Measurements from ENCODE around the gene PALM3.
A peak's percentile ranks its signal among the peaks of the same experiment; 100 is the strongest.

Gene PALM3

DNA sequence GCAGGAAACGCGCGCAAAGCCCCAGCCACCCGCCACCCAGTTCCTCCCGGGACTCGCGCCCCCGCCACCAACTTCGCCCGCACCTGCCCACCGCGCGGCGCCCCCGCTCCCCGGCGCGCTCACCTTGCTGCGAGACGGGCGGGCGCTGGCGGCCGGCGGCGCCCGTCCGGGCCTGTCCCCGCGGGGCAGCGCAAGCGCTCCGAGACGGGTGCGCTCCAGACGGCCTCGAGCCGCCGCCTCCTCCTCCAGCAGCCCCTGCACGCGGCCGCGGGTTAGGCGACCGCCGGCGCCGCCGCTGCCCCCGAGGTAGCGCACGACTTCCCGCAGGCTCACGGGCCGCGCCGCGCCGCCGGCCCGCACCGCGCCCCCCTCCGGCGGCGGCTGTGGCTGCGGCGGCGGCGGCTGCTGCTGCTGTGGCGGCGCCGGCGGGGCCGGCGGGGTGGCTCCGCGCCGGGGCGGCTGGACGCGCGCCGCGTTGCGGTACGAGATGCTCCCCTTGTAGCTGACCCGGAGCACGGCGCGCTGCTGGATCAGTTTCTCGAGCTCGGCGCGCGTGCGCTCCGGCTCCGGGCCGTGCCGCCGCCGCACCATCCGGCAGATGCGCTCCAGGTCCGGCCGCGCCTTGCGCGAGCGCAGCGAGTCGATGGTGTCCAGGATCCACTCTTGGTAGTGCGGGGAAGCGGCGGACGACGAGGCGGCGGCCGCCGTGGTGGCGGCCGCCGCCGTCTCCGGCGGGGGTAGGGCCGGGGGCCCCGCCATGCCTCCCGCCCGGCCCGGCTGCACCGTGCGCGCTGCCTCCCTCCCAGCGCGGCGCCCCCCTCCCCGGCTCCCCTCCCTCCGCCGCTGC is 28.0 kb upstream of the PALM3 start:
- DNase-seq, result no peak

DNA sequence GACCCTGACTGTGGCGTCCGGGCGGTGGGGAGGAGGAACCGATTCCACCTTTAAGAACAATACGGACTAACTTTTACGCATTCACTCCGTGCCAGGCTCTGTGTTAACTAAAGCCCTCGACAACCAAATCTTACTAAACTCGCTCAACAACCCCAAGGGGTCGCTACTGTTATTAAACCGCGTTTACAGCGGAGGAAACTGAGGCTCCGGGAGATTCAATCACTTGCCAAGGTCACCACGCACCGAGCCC is 27.5 kb upstream of the PALM3 start:
- DNase-seq, result no peak

DNA sequence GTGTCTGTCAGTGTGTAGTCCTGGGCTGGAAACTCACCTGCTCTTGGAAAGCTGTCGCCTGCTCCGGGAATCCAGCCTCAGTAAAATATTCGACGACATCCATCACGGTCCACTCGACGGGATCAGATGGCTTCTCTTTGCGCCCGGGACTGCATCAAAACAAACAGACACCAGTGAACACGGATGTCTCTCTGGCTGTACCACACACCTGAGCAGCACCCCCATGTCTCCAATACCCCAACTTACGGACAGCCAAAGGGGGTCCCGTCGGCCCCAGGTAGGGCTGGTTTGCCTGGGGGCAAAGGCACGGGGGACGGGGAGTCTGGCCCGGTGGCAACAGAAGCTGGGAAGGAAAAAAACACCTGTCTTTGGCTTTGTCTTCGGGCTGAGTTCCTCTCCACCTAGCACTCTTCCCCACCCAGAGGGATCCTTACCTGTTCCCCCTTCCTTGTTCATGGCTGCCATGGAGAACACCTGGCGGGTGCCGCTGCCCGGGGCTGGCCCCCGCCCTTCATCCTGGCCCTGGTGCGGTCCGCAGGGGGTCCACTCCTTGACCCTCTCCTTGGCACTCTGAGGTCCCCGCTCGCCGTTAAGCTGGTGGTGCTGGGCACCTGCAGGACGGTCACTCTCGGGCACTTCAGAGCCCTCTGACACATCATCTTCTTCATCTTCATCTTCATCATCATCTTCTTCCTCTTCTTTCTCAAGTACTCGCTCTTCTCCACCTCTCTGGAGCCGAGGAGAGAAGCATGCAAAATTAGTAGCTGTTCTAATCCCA is 26.9 kb upstream of the PALM3 start:
- no peak for DNase-seq

DNA sequence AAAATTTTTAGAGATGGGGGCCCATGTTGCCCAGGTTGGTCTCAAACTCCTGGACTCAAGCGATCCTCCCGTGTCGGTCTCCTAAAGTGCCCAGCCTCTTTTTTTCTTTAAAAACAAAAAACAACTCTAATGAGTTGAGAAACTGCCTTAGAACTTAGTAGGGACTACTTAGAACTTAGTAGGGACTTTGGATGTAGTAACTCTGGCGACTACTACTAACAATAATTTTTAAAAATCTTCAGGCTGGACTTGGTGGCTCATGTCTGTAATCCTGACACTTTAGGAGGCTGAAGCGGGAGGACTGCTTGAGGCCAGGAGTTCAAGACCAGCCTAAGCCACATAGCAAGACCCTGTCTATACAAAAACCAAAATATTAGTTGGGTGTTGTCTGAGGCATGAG is 24.2 kb upstream of the PALM3 start:
- no peak for DNase-seq

DNA sequence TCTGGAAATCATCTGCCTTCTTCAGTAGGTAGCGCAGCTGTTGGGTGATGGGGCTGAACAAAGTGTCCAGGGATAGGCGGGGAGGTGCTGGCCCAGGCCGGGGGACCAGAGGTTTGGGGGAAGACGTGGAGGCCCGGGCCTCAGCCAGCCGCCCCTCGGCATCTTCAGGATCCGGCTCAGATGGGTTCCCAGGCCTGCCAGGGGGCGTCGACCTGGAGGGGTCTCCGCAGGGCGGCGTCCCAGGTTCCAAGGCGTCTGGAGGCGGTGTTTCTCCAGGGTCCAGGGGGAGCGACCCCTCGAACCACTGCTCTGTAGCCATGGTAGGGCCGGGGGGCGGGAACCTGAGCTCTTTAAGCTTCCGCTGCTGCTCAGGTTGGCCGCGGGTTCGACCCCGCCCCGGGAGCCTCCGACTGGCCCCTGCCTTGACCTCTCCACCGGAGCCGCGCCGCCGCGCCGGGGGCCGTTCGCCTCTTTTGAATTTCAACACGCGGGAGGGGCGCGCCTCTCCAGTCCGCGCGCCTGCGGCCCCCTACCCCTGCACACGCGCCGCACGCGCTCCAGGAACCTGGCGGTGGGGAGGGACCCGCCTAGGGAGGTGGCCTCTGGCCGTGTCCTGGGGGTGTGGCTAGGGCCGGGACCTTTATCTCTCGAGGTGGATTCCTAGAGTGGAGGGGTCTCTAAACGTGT is 23.6 kb upstream of the PALM3 start, which contains the start of gene C19orf67:
TSS of gene C19orf67 (minus strand) at position 475 of the 687 bp plus-strand sequence. CDS start at position 319, 156 bp downstream.
- DNase-seq, result no peak

DNA sequence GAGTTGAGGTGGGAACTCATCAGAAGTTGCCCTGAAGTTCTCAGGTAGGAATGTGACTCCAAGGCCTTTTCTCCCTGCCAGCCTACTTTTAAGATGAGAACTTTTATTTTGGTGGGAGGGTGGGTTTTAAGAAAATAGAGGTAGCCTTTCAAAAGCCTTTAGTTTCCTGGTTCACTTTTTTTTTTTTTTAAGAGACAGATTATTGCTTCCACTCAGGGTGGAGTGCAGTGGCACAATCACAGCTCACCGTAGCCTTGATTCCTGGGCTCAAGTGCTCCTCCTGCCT is 20.7 kb upstream of the PALM3 start:
- DNase-seq, result no peak

DNA sequence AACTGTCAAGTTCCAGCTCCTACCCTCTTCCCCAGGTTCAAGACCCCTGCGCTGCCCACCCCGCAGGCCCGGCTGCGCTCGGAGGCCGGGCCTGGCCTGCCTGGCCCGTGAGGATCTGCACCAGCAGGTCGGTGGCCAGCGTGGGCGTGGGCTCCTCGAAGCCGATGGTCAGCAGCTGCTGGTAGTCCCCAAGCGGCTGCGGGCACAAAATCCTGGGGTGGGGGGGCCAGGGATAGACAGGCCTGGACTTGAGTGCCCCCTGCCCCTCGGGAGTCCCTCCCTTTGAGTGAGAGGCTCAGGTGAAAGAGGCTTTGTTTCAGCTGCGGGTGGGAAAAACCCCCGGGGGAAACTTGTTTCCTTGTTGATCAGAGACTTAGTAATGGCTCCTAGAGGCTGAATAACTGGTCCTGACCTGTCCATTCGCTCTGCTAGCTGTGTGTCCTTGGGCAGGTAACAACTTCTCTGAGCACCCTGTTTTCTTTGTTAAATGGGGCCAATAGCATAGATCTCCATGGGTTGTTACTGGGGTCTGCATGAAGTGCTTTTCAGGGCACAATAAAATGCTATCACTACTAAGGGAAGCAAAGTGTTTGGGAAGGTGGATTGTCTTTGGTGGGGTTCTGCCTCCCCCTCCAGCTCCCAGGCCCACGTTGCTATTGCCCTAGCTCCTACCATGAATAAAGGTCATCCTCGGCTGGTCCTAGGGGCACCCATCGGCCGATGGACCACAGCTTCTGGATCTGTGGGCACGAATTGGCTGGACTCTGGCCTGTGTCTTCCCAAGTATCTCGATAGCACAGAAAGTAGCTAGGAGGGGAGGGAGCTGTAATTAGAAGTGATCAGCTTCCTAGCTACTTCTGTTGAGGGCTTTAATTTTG is 20.2 kb upstream of the PALM3 start:
- no peak for DNase-seq

DNA sequence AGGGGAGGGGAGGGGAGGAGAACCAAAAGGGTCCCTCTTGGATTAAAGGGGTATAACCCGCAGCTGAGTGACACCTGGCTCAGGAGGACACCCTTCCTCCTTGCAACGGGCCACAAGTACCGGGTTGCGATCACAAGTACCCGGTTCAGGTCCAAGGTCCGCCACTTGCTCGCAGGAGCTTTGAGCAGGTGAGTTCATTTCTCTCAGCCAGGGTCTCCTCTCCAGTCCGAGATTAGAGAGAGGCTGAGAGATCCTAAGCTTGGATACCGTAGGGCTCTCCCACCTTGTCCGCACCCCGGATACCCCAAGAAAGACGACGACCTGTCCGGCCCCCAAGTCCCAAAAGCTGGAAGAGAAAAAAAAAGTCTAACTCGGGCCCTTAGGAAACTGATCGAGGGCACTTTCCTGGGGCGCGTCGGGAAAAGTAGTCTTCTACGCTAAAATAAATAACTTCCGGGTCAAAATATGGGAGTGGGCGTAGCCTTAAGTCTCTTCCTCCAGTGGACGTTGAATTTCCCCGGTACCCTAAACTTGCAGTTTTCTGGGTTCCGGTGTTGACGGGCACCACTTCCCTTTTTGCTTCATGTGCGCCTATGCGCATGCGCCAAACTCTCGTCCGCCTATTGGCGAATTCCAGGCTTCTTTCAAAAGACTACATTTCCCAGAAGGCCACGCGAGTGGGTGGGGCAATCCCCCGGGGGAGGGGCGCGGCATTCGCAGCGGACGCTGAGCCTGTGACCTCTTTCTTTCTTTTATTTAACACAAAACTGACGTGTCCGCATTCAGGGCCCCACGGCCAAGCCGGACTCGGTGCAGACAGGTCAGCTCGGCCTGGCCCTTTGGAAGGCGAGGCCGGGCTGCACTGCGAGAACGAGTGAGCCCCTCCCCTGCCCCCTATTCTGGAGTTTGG is 19.3 kb upstream of the PALM3 start:
- peak; percentile 99 for DNase-seq

DNA sequence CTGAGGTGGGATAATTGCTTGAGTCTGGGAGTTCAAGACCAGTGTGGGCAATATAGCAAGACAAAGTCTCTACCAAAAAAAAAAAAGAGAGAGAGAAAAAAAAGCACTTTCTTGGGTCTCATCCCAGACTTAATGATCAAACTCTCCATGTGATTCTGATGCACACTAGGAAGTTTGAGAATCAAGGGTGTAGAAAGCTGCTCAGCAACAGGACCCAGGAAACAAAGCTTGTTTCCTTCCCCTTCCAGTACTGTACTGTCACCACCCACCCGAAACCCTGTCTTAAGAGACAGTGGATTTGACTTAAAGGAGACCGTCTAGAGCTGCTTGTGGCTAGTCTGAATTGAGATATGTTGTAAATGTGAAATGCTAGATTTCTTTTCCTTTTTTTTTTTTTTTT is 16.5 kb upstream of the PALM3 start:
- no peak for DNase-seq

DNA sequence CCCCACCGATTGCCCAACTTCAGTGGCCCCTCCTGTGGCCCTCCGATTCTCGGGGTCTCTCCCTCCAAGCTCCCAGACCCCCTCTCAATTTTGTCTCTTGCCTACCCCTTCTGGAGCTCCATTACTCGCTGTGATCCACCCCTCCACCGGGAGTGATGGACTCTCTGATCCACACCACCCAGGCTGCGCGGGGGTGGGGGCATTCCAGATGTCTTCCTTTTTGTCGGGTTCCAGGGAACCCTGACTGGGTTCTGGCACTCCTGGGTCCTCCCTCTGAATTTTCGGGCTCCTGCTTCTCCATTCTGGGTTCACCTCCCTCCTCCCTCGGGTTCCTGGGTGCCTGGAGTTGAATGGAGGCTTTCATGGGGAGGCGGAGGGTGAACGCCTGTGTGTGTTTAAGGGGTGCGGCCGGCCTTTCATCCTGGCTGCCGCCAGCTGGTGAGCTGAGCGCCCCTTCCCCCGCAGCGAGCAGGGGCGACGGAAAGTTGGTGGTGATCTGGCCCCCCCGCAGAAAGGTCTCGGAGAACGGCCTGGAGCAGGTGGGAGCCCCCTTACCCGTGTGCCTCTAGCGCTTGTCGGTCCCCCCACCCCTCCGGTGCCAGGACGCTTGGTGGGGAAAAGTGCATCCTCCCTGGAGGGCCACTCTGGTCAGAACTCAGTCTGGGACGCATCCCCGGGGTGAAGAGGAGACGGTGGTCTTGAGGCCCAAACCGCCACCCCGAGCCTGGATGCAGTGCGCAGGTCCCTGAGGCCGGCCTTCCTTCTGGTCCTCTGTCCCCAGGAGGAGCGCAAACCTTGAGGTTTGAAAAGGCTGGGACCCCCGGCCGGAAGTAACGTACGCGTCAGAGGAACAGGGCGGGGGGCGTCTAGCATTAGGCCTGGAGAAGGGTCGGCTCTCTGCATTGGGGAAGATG is 12.3 kb upstream of the PALM3 start:
- no peak for DNase-seq

DNA sequence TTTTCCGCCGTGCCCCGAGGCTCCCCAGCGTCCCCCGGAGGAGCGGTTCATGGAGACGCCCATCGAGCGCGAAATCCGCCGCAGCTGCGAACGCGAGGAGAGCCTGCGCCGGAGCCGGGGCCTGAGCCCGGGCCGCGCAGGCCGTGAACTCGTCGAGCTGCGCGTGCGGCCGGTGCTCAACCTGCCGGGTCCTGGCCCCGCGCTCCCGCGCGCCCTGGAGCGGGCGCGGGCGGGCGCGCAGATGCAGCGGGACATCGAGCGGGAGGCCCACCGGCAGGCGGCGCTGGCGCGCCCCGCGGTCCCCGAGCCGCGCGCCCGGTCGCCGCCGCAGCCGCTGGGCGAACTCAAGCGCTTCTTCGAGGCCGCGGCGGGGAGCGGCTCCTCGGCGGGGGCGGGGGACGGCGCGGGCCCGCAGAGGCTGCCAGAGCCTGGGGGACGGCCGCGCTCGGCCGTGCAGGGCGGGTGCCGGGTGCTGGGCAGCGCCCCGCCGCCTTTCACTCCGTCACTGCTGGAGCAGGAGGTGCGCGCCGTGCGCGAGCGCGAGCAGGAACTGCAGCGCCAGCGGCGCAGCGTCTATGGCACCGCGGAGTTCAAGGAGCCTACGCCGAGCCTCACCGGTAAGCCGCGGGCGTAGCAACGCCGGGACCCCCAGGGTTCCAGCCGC is 11.5 kb upstream of the PALM3 start:
- peak; percentile 50 for DNase-seq

DNA sequence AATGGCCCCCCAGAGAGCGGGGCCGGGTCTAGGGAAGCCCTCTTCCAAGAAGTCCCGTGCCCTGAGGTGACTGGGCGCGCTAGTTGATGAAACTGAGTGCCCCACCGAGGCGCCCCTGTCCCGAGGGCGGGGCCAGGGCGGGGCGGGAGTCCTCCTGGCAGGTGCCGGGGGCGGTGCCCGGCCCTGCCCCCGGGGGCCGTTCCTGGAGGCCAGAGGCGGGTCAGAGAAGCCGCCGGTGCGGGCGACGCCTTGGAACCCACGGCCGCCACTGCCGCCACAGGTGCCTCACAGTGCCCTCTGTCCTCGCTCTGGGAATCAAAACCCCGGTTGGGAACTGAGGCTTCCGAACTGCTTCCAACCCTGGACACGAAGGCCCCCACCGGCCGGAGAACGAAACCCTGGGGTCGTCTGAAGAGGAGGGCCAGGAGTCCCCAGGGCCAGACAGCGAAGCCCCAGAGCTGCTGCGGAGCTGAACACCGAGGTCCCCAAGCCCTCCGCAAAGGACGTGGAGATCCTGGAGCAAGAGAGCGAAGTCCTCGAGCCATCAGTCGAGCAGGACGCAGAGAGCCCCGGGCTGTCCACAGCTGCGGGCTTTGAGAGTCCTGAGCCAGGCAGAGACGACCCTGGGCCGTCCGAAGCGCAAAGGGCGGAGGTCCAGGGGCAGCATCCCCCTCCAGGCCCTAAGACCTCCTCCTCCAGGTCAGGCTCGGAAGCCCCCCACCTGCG is 10.8 kb upstream of the PALM3 start, which contains the start of gene MISP3:
TSS of gene MISP3 (plus strand) at position 252 of the 726 bp plus-strand sequence. CDS start 524 bp downstream, outside the sequence.
- DNase-seq, result peak; percentile 44

DNA sequence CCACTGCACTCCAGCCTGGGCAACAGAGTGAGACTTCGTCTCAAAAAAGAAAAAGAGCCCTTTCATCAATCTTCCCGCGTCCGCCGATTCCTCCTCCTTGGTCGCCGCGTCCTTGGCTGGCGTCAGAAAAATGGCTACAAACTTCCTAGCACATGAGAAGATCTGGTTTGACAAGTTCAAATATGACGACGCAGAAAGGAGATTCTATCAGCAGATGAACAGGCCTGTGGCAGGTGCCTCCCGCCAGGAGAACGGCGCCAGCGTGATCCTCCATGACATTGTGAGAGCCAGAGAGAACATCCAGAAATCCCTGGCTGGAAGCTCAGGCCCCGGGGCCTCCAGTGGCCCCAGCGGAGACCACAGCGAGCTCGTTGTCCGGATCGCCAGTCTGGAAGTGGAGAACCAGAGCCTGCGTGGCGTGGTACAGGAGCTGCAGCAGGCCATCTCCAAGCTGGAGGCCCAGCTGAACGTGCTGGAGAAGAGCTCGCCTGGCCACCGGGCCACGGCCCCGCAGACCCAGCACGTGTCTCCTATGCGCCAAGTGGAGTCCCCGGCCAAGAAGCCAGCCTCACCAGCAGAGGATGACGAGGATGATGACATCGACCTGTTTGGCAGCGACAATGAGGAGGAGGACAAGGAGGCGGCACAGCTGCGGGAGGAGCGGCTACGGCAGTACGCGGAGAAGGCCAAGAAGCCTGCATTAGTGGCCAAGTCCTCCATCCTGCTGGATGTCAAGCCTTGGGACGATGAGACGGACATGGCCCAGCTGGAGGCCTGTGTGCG is 8.6 kb upstream of the PALM3 start:
- no peak for DNase-seq

DNA sequence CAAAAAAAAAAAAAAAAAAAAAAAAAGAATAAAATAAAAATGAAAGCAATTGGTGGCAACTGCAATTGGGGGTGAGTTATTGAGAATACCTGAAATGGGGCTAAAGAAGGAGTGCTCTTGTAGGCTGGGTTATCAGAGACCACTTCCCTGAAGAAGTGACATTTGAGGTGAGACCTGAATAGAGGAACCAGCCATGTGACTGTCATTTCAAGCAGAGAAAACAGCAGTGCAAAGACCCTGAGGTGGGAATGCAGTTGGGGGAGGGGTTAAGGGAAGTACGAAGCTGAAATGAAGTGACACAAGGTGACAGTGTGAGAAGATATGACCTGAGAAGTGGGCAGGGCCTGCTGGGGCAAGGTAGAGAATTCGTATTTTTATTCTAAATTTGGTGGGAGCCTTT is 4.3 kb upstream of the PALM3 start:
- no peak for DNase-seq

DNA sequence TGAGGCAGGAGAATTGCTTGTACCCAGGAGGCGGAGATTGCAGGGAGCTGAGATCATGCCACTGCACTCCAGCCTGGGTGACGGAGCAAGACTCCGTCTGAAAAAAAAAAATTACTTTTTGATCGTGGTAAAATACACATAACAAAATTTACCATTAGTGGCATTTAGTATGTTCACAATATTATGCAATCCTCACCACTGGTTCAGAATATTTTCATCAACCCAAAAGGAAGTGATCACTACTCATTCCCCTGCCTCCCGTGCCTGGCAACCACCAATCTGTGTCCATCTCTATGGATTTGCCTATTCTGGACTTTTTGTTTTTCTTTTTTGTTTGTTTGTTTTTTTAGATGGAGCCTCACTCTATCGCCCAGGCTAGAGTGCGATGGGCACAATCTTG is 1.2 kb upstream of the PALM3 start:
- no peak for DNase-seq

DNA sequence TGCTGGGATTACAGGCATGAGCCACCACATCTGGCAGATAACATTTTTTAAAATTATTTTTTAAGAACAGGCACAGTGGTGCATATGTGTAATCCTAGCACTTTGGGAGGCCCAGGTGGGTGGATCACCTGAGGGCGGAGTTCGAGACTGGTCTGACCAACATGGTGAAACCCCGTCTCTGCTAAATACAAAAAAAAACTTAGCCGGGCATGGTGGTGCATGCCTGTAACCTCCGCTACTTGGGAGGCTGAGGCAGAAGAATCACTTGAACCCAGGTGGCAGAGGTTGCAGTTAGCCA is 631 bp upstream of the PALM3 start:
- no peak for DNase-seq

DNA sequence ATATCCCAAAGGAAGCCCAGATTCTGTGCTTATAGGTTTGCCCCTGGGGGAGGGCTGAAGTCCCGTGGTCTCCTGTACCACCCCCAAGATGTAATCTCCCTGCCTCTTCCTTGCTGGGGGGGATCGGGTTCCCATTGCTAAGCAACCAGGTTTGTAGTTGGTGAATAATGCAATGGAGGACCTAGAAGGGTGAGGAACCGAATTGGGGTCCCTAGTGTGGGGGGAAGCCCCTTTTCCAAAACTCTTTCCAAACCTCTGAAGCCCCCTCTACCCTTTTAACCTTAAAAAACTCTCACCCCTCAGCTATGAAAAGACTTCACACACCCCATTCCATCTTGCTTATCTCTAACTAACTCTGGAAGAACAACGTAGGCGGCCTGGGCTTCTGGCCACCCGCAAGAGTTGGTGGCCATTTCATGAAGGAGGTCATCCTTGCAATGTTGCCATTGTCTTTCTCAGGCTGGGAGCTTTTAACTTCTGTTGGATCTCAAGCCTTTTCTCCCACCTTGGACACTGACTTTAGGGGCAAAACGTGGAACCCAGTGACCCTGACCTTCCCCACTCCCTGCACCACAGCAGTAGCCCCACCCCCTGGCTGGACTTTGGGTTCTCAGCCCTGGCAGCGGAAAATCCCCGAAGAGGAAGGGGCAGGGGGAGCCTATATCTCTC is 661 bp downstream of the PALM3 start:
- no peak for DNase-seq

DNA sequence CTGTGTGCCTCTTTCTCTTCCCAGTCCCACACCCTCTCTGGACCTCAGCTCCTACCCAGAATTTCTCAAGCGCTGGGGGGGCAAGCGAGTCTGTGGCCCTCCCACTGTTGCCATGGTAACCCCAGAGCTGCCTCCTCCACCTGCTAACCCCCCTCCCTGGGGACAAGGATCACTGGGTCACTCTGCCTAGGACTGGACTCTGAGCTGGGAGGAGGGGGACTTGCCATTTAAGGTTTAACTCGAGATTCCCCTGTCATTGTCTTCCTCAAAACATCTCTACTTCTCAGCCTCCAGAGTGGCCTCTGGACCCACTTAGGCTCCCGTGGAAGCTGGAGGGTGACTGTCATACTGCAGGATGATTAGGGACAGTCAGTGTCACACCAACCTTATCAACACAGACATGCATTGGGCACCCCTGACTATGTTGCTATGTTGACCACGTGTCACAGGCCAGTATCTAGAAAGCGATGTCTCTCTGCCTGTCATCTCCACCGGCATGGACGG is 2.2 kb downstream of the PALM3 start:
- DNase-seq, result no peak

Measured in DMS153 (cell line).